ENCODE results near the gene INPP4B. TPM values are rescaled to one million over a fixed set of nuclear protein-coding genes. Genes with fewer than 3 reads are reported as not detected.
"Not testable (repeated sequence)": the region's sequence is repeated elsewhere in the genome, so short reads cannot be mapped to it uniquely, and the experiment has no call there.

The INPP4B gene
- total RNA-seq, 2 experiments from 2014 or later, result not detected

- no peaks in the 10 kb centered on the region for H3K9me2 ChIP-seq (ENCODE audit: insufficient read depth, low read length)
- CTCF ChIA-PET (ENCODE audit: unreplicated experiment), result no interaction called here
- no peak overlapping the region for H3K4me3 ChIP-seq (ENCODE audit: low read depth, low read length, poor library complexity, severe bottlenecking)
- no peak for DNase-seq (ENCODE audit: low spot score)
- H2AFZ ChIP-seq (ENCODE audit: low read length), result no peak overlapping the region; the same call in 1 of the 2 replicates
- TF ChIP-seq EZH2phosphoT487 (IDR thresholded peaks at IDR 0.05; ENCODE audit: borderline replicate concordance, low read depth, low read length) (no peak), CTCF (conservative IDR thresholded peaks at IDR 0.05; ENCODE audit: low read length) (no peak)
- BruUV-seq (replicated peaks), result no TSS peak
- POLR2A ChIA-PET, result no interaction called here
- H3K79me2 ChIP-seq (ENCODE audit: insufficient read depth, low read depth, low read length), result no peaks in the 10 kb centered on the region
- H4K20me1 ChIP-seq (ENCODE audit: insufficient read depth, low read length), result no peaks in the 10 kb centered on the region
- no peaks in the 10 kb centered on the region for H3K4me1 ChIP-seq (ENCODE audit: insufficient read depth, low read length, poor library complexity, severe bottlenecking)
- no peak overlapping the region for H3K4me2 ChIP-seq (ENCODE audit: low read length)
- H3K27ac ChIP-seq (ENCODE audit: low read depth, low read length, poor library complexity, severe bottlenecking), result no peak overlapping the region
- H3K36me3 ChIP-seq (ENCODE audit: insufficient read depth, low read length), result no peaks in the 10 kb centered on the region
- intact Hi-C loops (cut with micrococcal nuclease; ENCODE audit: unreplicated experiment), result no loop called here
- no peaks in the 10 kb centered on the region for H3K9me3 ChIP-seq (ENCODE audit: low read length)
These were observed 200.5 kb downstream of the INPP4B start for GRCh38 chr4:142645475-142646108.

- DNase-seq (ENCODE audit: low spot score); H3K27ac ChIP-seq (ENCODE audit: low read depth, low read length, poor library complexity, severe bottlenecking); H3K79me2 ChIP-seq (ENCODE audit: insufficient read depth, low read depth, low read length); H3K36me3 ChIP-seq (ENCODE audit: insufficient read depth, low read length); CTCF ChIA-PET (ENCODE audit: unreplicated experiment); H3K4me1 ChIP-seq (ENCODE audit: insufficient read depth, low read length, poor library complexity, severe bottlenecking); intact Hi-C loops (cut with micrococcal nuclease; ENCODE audit: unreplicated experiment); H4K20me1 ChIP-seq (ENCODE audit: insufficient read depth, low read length); BruUV-seq (replicated peaks); H3K4me3 ChIP-seq (ENCODE audit: low read depth, low read length, poor library complexity, severe bottlenecking); H3K4me2 ChIP-seq (ENCODE audit: low read length); H2AFZ ChIP-seq (ENCODE audit: low read length); H3K9me3 ChIP-seq (ENCODE audit: low read length); H3K9me2 ChIP-seq (ENCODE audit: insufficient read depth, low read length): not testable (repeated sequence)
- POLR2A ChIA-PET, result interaction anchor here (0.6 to 0.7 kb wide), 2 partner anchors 132 to 204 kb away, joined by 3 read pairs; no protein-coding TSS in a partner anchor
These were observed 201.5 kb downstream of the INPP4B start for GRCh38 chr4:142644628-142645027.

DNA sequence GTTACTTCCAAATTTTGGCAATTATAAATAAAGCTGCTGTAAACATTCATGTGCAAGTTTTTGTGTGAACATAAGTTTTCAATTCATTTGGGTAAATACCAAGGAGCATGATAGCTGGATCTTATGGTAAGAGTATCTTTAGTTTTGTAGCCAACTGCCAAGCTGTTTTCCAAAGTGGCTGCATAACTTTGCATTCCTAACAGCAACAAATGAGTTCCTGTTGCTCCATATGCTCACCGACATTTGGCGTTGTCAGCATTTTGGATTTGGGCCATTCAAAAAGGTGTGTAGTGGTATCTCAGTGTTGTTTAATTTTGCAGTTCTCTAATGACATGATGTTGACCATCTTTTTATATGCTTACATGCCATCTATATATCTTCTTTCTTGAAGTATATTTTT is 208.5 kb downstream of the INPP4B start:
- TF ChIP-seq EZH2phosphoT487 (IDR thresholded peaks at IDR 0.05; ENCODE audit: borderline replicate concordance, low read depth, low read length) (no peak), CTCF (conservative IDR thresholded peaks at IDR 0.05; ENCODE audit: low read length) (no peak)
- ChIA-PET POLR2A (no interaction called here), CTCF (ENCODE audit: unreplicated experiment) (no interaction called here)
- no TSS peak for BruUV-seq (replicated peaks)
- Histone ChIP-seq H2AFZ (ENCODE audit: low read length) (no peak overlapping the region), H3K27ac (ENCODE audit: low read depth, low read length, poor library complexity, severe bottlenecking) (no peak overlapping the region), H3K4me1 (ENCODE audit: insufficient read depth, low read length, poor library complexity, severe bottlenecking) (no peaks in the 10 kb centered on the region), H3K4me2 (ENCODE audit: low read length) (no peak overlapping the region), H3K79me2 (ENCODE audit: insufficient read depth, low read depth, low read length) (no peaks in the 10 kb centered on the region), H3K4me3 (ENCODE audit: low read depth, low read length, poor library complexity, severe bottlenecking) (no peak overlapping the region), H3K36me3 (ENCODE audit: insufficient read depth, low read length) (no peaks in the 10 kb centered on the region), H3K9me3 (ENCODE audit: low read length) (no peaks in the 10 kb centered on the region), H4K20me1 (ENCODE audit: insufficient read depth, low read length) (no peaks in the 10 kb centered on the region), H3K9me2 (ENCODE audit: insufficient read depth, low read length) (no peaks in the 10 kb centered on the region)
- intact Hi-C loops (cut with micrococcal nuclease; ENCODE audit: unreplicated experiment), result no loop called here
- DNase-seq (ENCODE audit: low spot score), result no peak
